Liver (tissue), 9 donors: ENCODE measurements around the gene SPAG16. TPM values are rescaled to one million over a fixed set of nuclear protein-coding genes. Genes with fewer than 3 reads are reported as not detected.

Experiments used
- DNase-seq: peaks from one replicate; pipeline ENCODE4 v3.0.0-alpha.2; 2017; ENCODE audit warnings: low spot score
- H3K27ac ChIP-seq, 2 donors: one replicate each; pipeline ENCODE4 v1.7.0; 2013; ENCODE audit warnings: inconsistent platforms in 2 of 2, low read length in 2 of 2, control low read depth in 1 of 2, low read depth in 1 of 2, mild to moderate bottlenecking in 1 of 2
- H3K27me3 ChIP-seq, 4 donors: one replicate each; pipeline versions ENCODE4 v1.6.1 to v1.7.0; 2013; ENCODE audit warnings: low read length in 3 of 4, inconsistent platforms in 1 of 4, mild to moderate bottlenecking in 1 of 4, moderate library complexity in 1 of 4; ENCODE audit not compliant: control insufficient read depth in 4 of 4, insufficient read depth in 4 of 4
- H3K36me3 ChIP-seq, 4 donors: one replicate each; pipeline versions ENCODE4 v1.6.1 to v1.7.0; 2013; ENCODE audit warnings: low read length in 3 of 4, mild to moderate bottlenecking in 3 of 4, low read depth in 1 of 4, moderate library complexity in 1 of 4; ENCODE audit not compliant: control insufficient read depth in 4 of 4, insufficient read depth in 3 of 4
- H3K4me1 ChIP-seq, 4 donors: one replicate each; pipeline versions ENCODE4 v1.6.1 to v1.7.0; 2013; ENCODE audit warnings: low read length in 3 of 4, mild to moderate bottlenecking in 3 of 4, moderate library complexity in 1 of 4; ENCODE audit not compliant: control insufficient read depth in 4 of 4, insufficient read depth in 4 of 4
- H3K4me3 ChIP-seq, 3 donors: one replicate each; pipeline versions ENCODE4 v1.6.1 to v1.7.0; 2013; ENCODE audit warnings: low read length in 3 of 3, control low read depth in 1 of 3, low read depth in 1 of 3, mild to moderate bottlenecking in 1 of 3
- H3K9ac ChIP-seq, 2 donors: one replicate each; pipeline ENCODE4 v1.7.0; 2013; ENCODE audit warnings: low read length in 2 of 2, mild to moderate bottlenecking in 2 of 2, moderate library complexity in 2 of 2, control low read depth in 1 of 2, low read depth in 1 of 2
- H3K9me3 ChIP-seq, 4 donors: one replicate each; pipeline versions ENCODE4 v1.6.1 to v1.7.0; 2013; ENCODE audit warnings: low read length in 3 of 4; ENCODE audit not compliant: control insufficient read depth in 4 of 4
- ATF3 ChIP-seq: IDR thresholded peaks from 2 replicates; pipeline ENCODE4 v1.6.1; 2016; ENCODE audit warnings: antibody characterized with exemption
- EGR1 ChIP-seq, 2 donors: IDR thresholded peaks; 2 replicates each; pipeline ENCODE4 v1.6.1; 2016 to 2018; ENCODE audit warnings: antibody characterized with exemption in 2 of 2, low read depth in 2 of 2
- FOXA1 ChIP-seq: IDR thresholded peaks from 2 replicates; pipeline ENCODE4 v1.6.1; 2016; ENCODE audit warnings: antibody characterized with exemption
- FOXA2 ChIP-seq: IDR thresholded peaks from 2 replicates; pipeline ENCODE4 v1.6.1; 2016; ENCODE audit warnings: antibody characterized with exemption
- GABPA ChIP-seq, 2 donors: IDR thresholded peaks in 1 of 2; conservative IDR thresholded peaks in 1 of 2; 2 replicates each; pipeline ENCODE4 v1.6.1; 2016; ENCODE audit warnings: antibody characterized with exemption in 2 of 2, mild to moderate bottlenecking in 1 of 2, moderate library complexity in 1 of 2
- HNF4A ChIP-seq, 2 donors: conservative IDR thresholded peaks; 2 replicates each; pipeline ENCODE4 v1.6.1; 2016; ENCODE audit warnings: antibody characterized with exemption in 2 of 2, mild to moderate bottlenecking in 2 of 2
- HNF4G ChIP-seq: IDR thresholded peaks from 2 replicates; pipeline ENCODE4 v1.6.1; 2016; ENCODE audit warnings: antibody characterized with exemption
- JUND ChIP-seq, 2 donors: IDR thresholded peaks; 2 replicates each; pipeline ENCODE4 v1.6.1; 2016; ENCODE audit warnings: antibody characterized with exemption in 2 of 2
- MAX ChIP-seq: IDR thresholded peaks from 2 replicates; pipeline ENCODE4 v1.6.1; 2016; ENCODE audit warnings: antibody characterized with exemption
- RAD21 ChIP-seq, 2 donors: IDR thresholded peaks; 2 replicates each; pipeline ENCODE4 v1.6.1; 2016; ENCODE audit warnings: antibody characterized with exemption in 2 of 2, mild to moderate bottlenecking in 2 of 2
- RXRA ChIP-seq, 2 donors: IDR thresholded peaks; 2 replicates each; pipeline ENCODE4 v1.6.1; 2017 to 2018; ENCODE audit warnings: antibody characterized with exemption in 2 of 2, mild to moderate bottlenecking in 1 of 2
- TAF1 ChIP-seq: conservative IDR thresholded peaks from 2 replicates; pipeline ENCODE4 v1.6.1; 2016; ENCODE audit warnings: antibody characterized with exemption, mild to moderate bottlenecking
- YY1 ChIP-seq: IDR thresholded peaks from 2 replicates; pipeline ENCODE4 v1.6.1; 2016; ENCODE audit warnings: antibody characterized with exemption, mild to moderate bottlenecking
- WGBS: extraction: QIAGEN DNeasy Blood & Tissue Kit; methylation state at CpG from one replicate; pipeline ENCODE4 v1.1.7; 2013; 5-methylcytosine and 5-hydroxymethylcytosine counted together
- polyA plus RNA-seq, 2 donors: library from polyadenylated mRNA; stranded (reverse) in 1 of 2; unstranded in 1 of 2; fragments of 200-250 nt in 1 of 2; fragments of >200 nt in 1 of 2; fragmentation: Nextera tagmentation in 1 of 2; extraction: Ambion mirVana in 1 of 2; gene quantifications; one replicate each; pipeline versions ENCODE4 v1.2.1 to v1.2.3, GENCODE V29; 2013 to 2015
- total RNA-seq, 2 donors: library from RNA; depleted of rRNA; stranded (reverse); fragments of >200 nt; gene quantifications; one replicate each; pipeline ENCODE4 v1.2.3, GENCODE V29; 2014
- TF ChIP-seq, protein P1 (sequence below): IDR thresholded peaks from 2 replicates; pipeline ENCODE4 v1.6.1; 2016; ENCODE audit warnings: antibody characterized with exemption, mild to moderate bottlenecking
- TF ChIP-seq, protein P2 (sequence below): fragments of 150-350 bp; IDR thresholded peaks from 2 replicates; pipeline ENCODE4 v1.5.1; 2017; ENCODE audit warnings: improper control_type of control experiment, low read depth, low read length; ENCODE audit not compliant: missing input control
- donor health status: healthy.
- donor health status: healthy.
- donor health status: healthy.
- donor health status: healthy.
- donor health status: healthy.

SPAG16 gene
- total and polyA plus RNA-seq, 4 donors, result 6.4 to 12.7 (median 11.4) TPM

DNA sequence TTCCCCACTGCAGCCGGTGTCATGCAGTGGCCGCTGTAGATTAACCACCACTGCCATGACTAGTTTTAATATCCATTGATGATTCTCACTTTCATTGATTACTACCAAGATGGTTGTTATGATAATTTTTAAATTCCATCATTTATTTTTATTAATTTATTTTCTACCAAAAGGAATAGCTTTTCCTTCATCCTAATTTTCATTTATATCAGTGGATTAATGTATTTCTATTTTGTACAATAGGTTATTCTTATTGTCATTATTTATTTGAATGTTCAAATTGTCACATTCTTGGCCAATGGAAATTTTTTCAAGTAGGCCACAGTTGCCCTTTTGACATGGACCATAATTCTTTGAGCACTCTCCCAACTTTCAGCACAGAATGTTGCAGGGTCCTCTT, 751.7 kb downstream of the SPAG16 start:
- DNase-seq, result no peak
- H3K36me3 ChIP-seq, result peaks cover 0 to 2% (median 0%) of the 10 kb centered on the region in 4 donors
- no peaks in the 10 kb centered on the region for H3K9me3 ChIP-seq
- no peaks in the 10 kb centered on the region for H3K27me3 ChIP-seq
- H3K4me3 ChIP-seq, result no peak overlapping the region
- 96% methylated on average over 2 of the region's 2 CpGs for WGBS
- TF ChIP-seq TAF1 (no peak), MAX (no peak), YY1 (no peak), FOXA1 (no peak), HNF4G (no peak), RAD21 (IDR thresholded peaks at IDR 0.05) (no peak), HNF4A (conservative IDR thresholded peaks at IDR 0.05) (no peak), EGR1 (IDR thresholded peaks at IDR 0.05; ENCODE audit: low read depth in 2 of 2) (no peak), FOXA2 (no peak), GABPA (IDR thresholded peaks at IDR 0.05 in 1 of 2, conservative IDR thresholded peaks at IDR 0.05 in 1 of 2) (no peak), RXRA (IDR thresholded peaks at IDR 0.05) (no peak)
- TF ChIP-seq, protein P1, sequence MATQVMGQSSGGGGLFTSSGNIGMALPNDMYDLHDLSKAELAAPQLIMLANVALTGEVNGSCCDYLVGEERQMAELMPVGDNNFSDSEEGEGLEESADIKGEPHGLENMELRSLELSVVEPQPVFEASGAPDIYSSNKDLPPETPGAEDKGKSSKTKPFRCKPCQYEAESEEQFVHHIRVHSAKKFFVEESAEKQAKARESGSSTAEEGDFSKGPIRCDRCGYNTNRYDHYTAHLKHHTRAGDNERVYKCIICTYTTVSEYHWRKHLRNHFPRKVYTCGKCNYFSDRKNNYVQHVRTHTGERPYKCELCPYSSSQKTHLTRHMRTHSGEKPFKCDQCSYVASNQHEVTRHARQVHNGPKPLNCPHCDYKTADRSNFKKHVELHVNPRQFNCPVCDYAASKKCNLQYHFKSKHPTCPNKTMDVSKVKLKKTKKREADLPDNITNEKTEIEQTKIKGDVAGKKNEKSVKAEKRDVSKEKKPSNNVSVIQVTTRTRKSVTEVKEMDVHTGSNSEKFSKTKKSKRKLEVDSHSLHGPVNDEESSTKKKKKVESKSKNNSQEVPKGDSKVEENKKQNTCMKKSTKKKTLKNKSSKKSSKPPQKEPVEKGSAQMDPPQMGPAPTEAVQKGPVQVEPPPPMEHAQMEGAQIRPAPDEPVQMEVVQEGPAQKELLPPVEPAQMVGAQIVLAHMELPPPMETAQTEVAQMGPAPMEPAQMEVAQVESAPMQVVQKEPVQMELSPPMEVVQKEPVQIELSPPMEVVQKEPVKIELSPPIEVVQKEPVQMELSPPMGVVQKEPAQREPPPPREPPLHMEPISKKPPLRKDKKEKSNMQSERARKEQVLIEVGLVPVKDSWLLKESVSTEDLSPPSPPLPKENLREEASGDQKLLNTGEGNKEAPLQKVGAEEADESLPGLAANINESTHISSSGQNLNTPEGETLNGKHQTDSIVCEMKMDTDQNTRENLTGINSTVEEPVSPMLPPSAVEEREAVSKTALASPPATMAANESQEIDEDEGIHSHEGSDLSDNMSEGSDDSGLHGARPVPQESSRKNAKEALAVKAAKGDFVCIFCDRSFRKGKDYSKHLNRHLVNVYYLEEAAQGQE, result no peak
- TF ChIP-seq, protein P2, sequence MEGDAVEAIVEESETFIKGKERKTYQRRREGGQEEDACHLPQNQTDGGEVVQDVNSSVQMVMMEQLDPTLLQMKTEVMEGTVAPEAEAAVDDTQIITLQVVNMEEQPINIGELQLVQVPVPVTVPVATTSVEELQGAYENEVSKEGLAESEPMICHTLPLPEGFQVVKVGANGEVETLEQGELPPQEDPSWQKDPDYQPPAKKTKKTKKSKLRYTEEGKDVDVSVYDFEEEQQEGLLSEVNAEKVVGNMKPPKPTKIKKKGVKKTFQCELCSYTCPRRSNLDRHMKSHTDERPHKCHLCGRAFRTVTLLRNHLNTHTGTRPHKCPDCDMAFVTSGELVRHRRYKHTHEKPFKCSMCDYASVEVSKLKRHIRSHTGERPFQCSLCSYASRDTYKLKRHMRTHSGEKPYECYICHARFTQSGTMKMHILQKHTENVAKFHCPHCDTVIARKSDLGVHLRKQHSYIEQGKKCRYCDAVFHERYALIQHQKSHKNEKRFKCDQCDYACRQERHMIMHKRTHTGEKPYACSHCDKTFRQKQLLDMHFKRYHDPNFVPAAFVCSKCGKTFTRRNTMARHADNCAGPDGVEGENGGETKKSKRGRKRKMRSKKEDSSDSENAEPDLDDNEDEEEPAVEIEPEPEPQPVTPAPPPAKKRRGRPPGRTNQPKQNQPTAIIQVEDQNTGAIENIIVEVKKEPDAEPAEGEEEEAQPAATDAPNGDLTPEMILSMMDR, result no peak
- H3K27ac ChIP-seq, result no peak overlapping the region
- H3K9ac ChIP-seq, result no peak overlapping the region
- H3K4me1 ChIP-seq, result no peaks in the 10 kb centered on the region

DNA sequence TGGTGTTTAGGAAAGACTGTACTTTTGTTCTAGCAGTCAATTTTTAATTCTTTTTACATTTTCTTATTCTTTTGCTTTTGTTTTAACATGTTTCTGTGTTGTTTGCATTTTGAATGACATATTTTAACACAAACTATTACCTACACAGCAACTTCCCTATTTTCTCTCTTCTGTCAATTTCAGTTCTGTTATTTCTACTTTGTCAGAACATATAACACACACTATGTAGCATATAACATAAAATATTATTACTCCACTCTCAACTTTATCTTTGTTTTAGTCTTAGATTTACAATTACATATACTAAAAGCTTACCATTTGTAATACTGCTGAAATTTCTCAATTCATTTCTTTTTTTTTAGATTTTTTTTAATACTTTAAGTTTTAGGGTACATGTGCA, 753.9 kb downstream of the SPAG16 start:
- no peak for TF ChIP-seq JUND (IDR thresholded peaks at IDR 0.05)
- no peak for TF ChIP-seq FOXA1
- TF ChIP-seq YY1, result no peak
- TF ChIP-seq ATF3, result no peak
- no peak for TF ChIP-seq EGR1 (IDR thresholded peaks at IDR 0.05; ENCODE audit: low read depth in 2 of 2)
- TF ChIP-seq, protein P1, result no peak
- TF ChIP-seq, protein P2, result no peak
- no peak for TF ChIP-seq MAX
- no peak for TF ChIP-seq RAD21 (IDR thresholded peaks at IDR 0.05)
- no peak for TF ChIP-seq FOXA2
- H3K4me1 ChIP-seq, result no peaks in the 10 kb centered on the region

More for the DNA sequence above, 753.9 kb downstream of the SPAG16 start:
- H3K36me3 ChIP-seq, result peaks cover 0 to 2% (median 0%) of the 10 kb centered on the region in 4 donors
- no peak overlapping the region for H3K9ac ChIP-seq
- H3K27ac ChIP-seq, result no peak overlapping the region
- no peak for DNase-seq
- H3K27me3 ChIP-seq, result no peaks in the 10 kb centered on the region
- H3K4me3 ChIP-seq, result no peak overlapping the region
- H3K9me3 ChIP-seq, result no peaks in the 10 kb centered on the region
